Measurements from ENCODE around the gene ISCU. TPM values are rescaled to one million over a fixed set of nuclear protein-coding genes. Genes with fewer than 3 reads are reported as not detected.

The ISCU gene
- total RNA-seq, 4 donors from 2014 or later: 229 to 512 (median 248) TPM

GRCh38 chr12:108527166-108527496 is 35.3 kb upstream of the ISCU start:
- H3K4me1 ChIP-seq: no peaks in the 10 kb centered on the region
- H3K27ac ChIP-seq: no peak overlapping the region
- no peak for DNase-seq
- 86 to 92% methylated on average over 6 of the region's 6 CpGs for WGBS, 2 donors
- no peaks in the 10 kb centered on the region for H3K9me3 ChIP-seq
- intact Hi-C loops (cut with DNase I): no loop called here
- no peaks in the 10 kb centered on the region for H3K27me3 ChIP-seq
- H3K36me3 ChIP-seq: peaks cover 77 to 89% of the 10 kb centered on the region in 2 donors
- TF ChIP-seq CTCF (IDR thresholded peaks at IDR 0.05): no peak
- no peak overlapping the region for H3K4me3 ChIP-seq (replicated peaks in 1 of 3)

DNA sequence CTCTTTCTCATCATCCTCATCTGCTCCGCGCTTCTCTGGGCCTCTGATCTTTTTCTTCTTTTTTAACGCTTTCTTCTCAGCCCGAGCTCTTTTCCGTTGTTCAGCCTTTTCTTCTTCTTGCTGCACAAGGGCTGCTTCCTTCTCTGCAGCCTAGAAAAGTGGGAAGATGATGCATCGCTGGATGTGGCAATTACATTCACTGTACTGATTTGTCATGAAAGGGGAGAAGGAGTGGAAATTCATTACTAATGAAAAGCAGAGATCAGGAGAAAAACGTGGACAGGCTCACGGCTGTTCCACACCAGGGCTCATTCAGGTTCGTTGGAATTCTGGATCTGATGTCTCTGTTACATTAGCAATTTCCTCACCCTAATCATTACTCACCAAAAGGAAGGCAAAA is 32.2 kb upstream of the ISCU start:
- no peaks in the 10 kb centered on the region for H3K9me3 ChIP-seq
- no peak overlapping the region for H3K4me3 ChIP-seq (replicated peaks in 1 of 3)
- H3K4me1 ChIP-seq: no peaks in the 10 kb centered on the region
- TF ChIP-seq POLR2A (IDR thresholded peaks at IDR 0.05) (no peak), CTCF (IDR thresholded peaks at IDR 0.05) (no peak)
- H3K27ac ChIP-seq: no peak overlapping the region
- WGBS, 2 donors: 94 to 95% methylated on average over 9 of the region's 9 CpGs
- H3K27me3 ChIP-seq: no peaks in the 10 kb centered on the region
- intact Hi-C loops (cut with DNase I): no loop called here
- H3K36me3 ChIP-seq: peaks cover 64 to 71% of the 10 kb centered on the region in 2 donors
- DNase-seq: no peak

GRCh38 chr12:108531929-108532848 is 30.2 kb upstream of the ISCU start:
- intact Hi-C loops (cut with DNase I): no loop called here
- DNase-seq: no peak
- Histone ChIP-seq H3K27me3 (no peaks in the 10 kb centered on the region), H3K4me1 (no peaks in the 10 kb centered on the region), H3K36me3 (peaks cover 65 to 75% of the 10 kb centered on the region in 2 donors), H3K27ac (no peak overlapping the region), H3K4me3 (replicated peaks in 1 of 3) (no peak overlapping the region), H3K9me3 (no peaks in the 10 kb centered on the region)
- no peak for TF ChIP-seq CTCF (IDR thresholded peaks at IDR 0.05)
- TF ChIP-seq POLR2A (IDR thresholded peaks at IDR 0.05): no peak
- WGBS, 2 donors: 95 to 98% methylated on average over 15 of the region's 15 CpGs

DNA sequence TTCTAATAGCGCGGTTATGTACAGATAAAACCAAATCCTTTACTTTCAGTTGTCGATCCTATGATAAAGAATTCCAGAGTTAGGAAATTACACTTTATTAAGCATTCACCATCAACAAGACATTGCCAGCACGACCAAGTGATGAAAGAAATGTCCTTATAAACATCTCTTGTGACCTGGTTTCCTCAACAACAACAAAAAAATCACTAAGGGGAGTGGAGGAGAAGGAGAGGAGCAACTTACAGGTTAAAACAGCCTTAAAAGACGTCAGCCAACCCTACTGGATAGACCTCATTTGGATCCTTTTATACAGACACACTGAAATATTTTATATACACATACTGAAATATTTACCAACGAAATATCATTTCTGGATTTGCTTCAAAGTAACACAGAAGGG is 24.2 kb upstream of the ISCU start:
- WGBS, 2 donors: 79 to 93% methylated on average over 6 of the region's 6 CpGs
- DNase-seq: no peak
- H3K4me3 ChIP-seq (replicated peaks in 1 of 3): no peak overlapping the region
- no peaks in the 10 kb centered on the region for H3K4me1 ChIP-seq
- H3K9me3 ChIP-seq: no peaks in the 10 kb centered on the region
- no peak for TF ChIP-seq CTCF (IDR thresholded peaks at IDR 0.05)
- TF ChIP-seq POLR2A (IDR thresholded peaks at IDR 0.05): no peak
- intact Hi-C loops (cut with DNase I): no loop called here
- H3K27me3 ChIP-seq: no peaks in the 10 kb centered on the region
- no peak overlapping the region for H3K27ac ChIP-seq
- peaks cover 42 to 48% of the 10 kb centered on the region in 2 donors for H3K36me3 ChIP-seq

GRCh38 chr12:108538616-108539195 is 23.7 kb upstream of the ISCU start:
- Histone ChIP-seq H3K9me3 (no peaks in the 10 kb centered on the region), H3K4me3 (replicated peaks in 1 of 3) (no peak overlapping the region), H3K36me3 (peaks cover 48 to 53% of the 10 kb centered on the region in 2 donors), H3K27me3 (no peaks in the 10 kb centered on the region), H3K4me1 (no peaks in the 10 kb centered on the region), H3K27ac (no peak overlapping the region)
- WGBS, 2 donors: 93 to 95% methylated on average over 10 of the region's 10 CpGs
- intact Hi-C loops (cut with DNase I): no loop called here
- no peak for DNase-seq
- TF ChIP-seq POLR2A (IDR thresholded peaks at IDR 0.05): no peak
- TF ChIP-seq CTCF (IDR thresholded peaks at IDR 0.05): no peak

Data from thyroid gland (tissue), 4 donors.